Endodermal cell (in vitro differentiated cells): ENCODE results near the gene DENND5B. TPM values are rescaled to one million over a fixed set of nuclear protein-coding genes. Genes with fewer than 3 reads are reported as not detected.
"Not testable (repeated sequence)": the region's sequence is repeated elsewhere in the genome, so short reads cannot be mapped to it uniquely, and the experiment has no call there.

Experiments
- DNase-seq: peaks from one replicate; pipeline ENCODE4 v3.0.0-alpha.2; 2017
- H3K27ac ChIP-seq: 2 replicates; pipeline ENCODE4 v1.5.1; 2013; ENCODE audit warnings: mild to moderate bottlenecking, low read depth, low read length, moderate library complexity
- H3K27me3 ChIP-seq: 2 replicates; pipeline ENCODE4 v1.6.1; 2013; ENCODE audit warnings: mild to moderate bottlenecking, low read length, moderate library complexity; ENCODE audit not compliant: insufficient read depth, control insufficient read depth, poor library complexity, severe bottlenecking
- H3K36me3 ChIP-seq: 2 replicates; pipeline ENCODE4 v1.7.0; 2013; ENCODE audit warnings: mild to moderate bottlenecking, low read length, moderate library complexity; ENCODE audit not compliant: control insufficient read depth, insufficient read depth
- H3K4me1 ChIP-seq: one replicate; pipeline ENCODE4 v1.7.0; 2013; ENCODE audit warnings: low read length; ENCODE audit not compliant: control insufficient read depth, insufficient read depth
- H3K4me3 ChIP-seq: 2 replicates; pipeline ENCODE4 v1.5.1; 2013; ENCODE audit warnings: mild to moderate bottlenecking, low read length, moderate library complexity
- H3K9ac ChIP-seq: 2 replicates; pipeline ENCODE4 v1.6.1; 2013; ENCODE audit warnings: mild to moderate bottlenecking, low read length, moderate library complexity; ENCODE audit not compliant: poor library complexity, severe bottlenecking; ENCODE audit errors: extremely low read depth
- H3K9me3 ChIP-seq: 2 replicates; pipeline ENCODE4 v1.6.1; 2013; ENCODE audit warnings: mild to moderate bottlenecking, low read length, moderate library complexity; ENCODE audit not compliant: control insufficient read depth
- H3K27ac Mint-ChIP-seq: 2 replicates; pipeline ENCODE4 v1.8.0; 2020; ENCODE audit warnings: mixed read lengths
- H3K27me3 Mint-ChIP-seq: 2 replicates; pipeline ENCODE4 v1.8.0; 2021; ENCODE audit warnings: mild to moderate bottlenecking, mixed read lengths; ENCODE audit not compliant: insufficient read depth
- H3K36me3 Mint-ChIP-seq: 2 replicates; pipeline ENCODE4 v1.8.0; 2020; ENCODE audit warnings: low read depth, mixed read lengths
- H3K4me1 Mint-ChIP-seq: 2 replicates; pipeline ENCODE4 v1.8.0; 2020; ENCODE audit warnings: mixed read lengths
- H3K4me3 Mint-ChIP-seq: 2 replicates; pipeline ENCODE4 v1.8.0; 2020; ENCODE audit warnings: mild to moderate bottlenecking, moderate library complexity, mixed read lengths
- H3K9me3 Mint-ChIP-seq: 2 replicates; pipeline ENCODE4 v1.8.0; 2020; ENCODE audit warnings: mild to moderate bottlenecking, mixed read lengths
- WGBS, 2 experiments: methylation state at CpG; one replicate each; pipeline versions ENCODE4 v1.1.5 to v1.1.7; 2013; ENCODE audit warnings: missing lambda C conversion rate in 2 of 2, mixed read lengths in 1 of 2; ENCODE audit not compliant: insufficient coverage in 1 of 2, insufficient read length in 1 of 2; 5-methylcytosine and 5-hydroxymethylcytosine counted together
- total RNA-seq, 2 donors: library from RNA; stranded (reverse); fragmentation: NEBNext Ultra II Directional in 1 of 2; extraction: Animal tissue kit (Norgen Biotek cat#: 25700) in 1 of 2; gene quantifications; 2 replicates in 1 of 2; 3 replicates in 1 of 2; pipeline ENCODE4 v1.2.1, GENCODE V29; 2021
- TF ChIP-seq, protein P1 (sequence below): fragments of 200-600 bp; sonication (generic); conservative IDR thresholded peaks from 2 replicates; pipeline ENCODE4 v1.5.0; 2021; ENCODE audit warnings: antibody characterized with exemption, mild to moderate bottlenecking

DENND5B gene
- total RNA-seq, 2 donors from 2014 or later: 24.5 to 34.2 TPM

DNA sequence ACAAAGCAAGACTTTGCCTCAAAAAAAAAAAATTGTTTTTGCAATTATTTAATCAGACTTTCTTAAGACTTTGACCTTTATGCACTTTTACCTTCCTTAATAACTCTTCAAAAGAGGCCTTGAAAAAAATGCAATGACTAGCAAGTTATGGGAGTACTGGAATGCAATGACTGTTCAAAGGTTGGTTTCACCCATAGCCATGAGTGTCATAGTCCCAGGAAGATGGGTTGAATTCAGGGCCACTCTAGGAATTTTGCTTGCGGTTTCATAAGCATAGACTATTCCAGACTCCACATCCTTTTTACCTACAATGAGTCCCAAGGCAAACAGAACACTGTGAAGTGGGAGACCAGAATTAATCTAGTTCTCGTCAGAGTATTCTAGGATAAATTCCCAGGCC lies 29.4 kb upstream of the DENND5B start:
- no peak overlapping the region for H3K27ac ChIP-seq
- WGBS, 2 experiments: 84% methylated on average over 2 of the region's 2 CpGs; no CpG with 5 or more reads in 1 of the 2 experiments
- TF ChIP-seq, protein P1, sequence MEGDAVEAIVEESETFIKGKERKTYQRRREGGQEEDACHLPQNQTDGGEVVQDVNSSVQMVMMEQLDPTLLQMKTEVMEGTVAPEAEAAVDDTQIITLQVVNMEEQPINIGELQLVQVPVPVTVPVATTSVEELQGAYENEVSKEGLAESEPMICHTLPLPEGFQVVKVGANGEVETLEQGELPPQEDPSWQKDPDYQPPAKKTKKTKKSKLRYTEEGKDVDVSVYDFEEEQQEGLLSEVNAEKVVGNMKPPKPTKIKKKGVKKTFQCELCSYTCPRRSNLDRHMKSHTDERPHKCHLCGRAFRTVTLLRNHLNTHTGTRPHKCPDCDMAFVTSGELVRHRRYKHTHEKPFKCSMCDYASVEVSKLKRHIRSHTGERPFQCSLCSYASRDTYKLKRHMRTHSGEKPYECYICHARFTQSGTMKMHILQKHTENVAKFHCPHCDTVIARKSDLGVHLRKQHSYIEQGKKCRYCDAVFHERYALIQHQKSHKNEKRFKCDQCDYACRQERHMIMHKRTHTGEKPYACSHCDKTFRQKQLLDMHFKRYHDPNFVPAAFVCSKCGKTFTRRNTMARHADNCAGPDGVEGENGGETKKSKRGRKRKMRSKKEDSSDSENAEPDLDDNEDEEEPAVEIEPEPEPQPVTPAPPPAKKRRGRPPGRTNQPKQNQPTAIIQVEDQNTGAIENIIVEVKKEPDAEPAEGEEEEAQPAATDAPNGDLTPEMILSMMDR: no peak

GRCh38 chr12:31618228-31619025 lies 27.5 kb upstream of the DENND5B start:
- no peak overlapping the region for H3K4me3 Mint-ChIP-seq
- H3K4me1 Mint-ChIP-seq: peaks cover 11% of the 10 kb centered on the region
- peak overlapping the region; percentile 12 for H3K27ac Mint-ChIP-seq
- DNase-seq: no peak
- Histone ChIP-seq H3K36me3 (no peaks in the 10 kb centered on the region), H3K27me3 (no peaks in the 10 kb centered on the region), H3K4me3 (no peak overlapping the region), H3K9me3 (no peaks in the 10 kb centered on the region), H3K27ac (no peak overlapping the region), H3K4me1 (peaks cover 3% of the 10 kb centered on the region), H3K9ac (no peak overlapping the region)
- no peaks in the 10 kb centered on the region for H3K27me3 Mint-ChIP-seq
- H3K9me3 Mint-ChIP-seq: no peaks in the 10 kb centered on the region
- WGBS, 2 experiments: 91 to 100% methylated on average over 2 to 3 of the region's 3 CpGs
- no peaks in the 10 kb centered on the region for H3K36me3 Mint-ChIP-seq
- TF ChIP-seq, protein P1: no peak

More for the DNA sequence above, 29.4 kb upstream of the DENND5B start:
- H3K9me3 ChIP-seq: no peaks in the 10 kb centered on the region
- Mint-ChIP-seq H3K9me3 (no peaks in the 10 kb centered on the region), H3K36me3 (no peaks in the 10 kb centered on the region), H3K27me3 (no peaks in the 10 kb centered on the region), H3K27ac (no peak overlapping the region), H3K4me1 (peaks cover 11% of the 10 kb centered on the region), H3K4me3 (no peak overlapping the region)
- no peaks in the 10 kb centered on the region for H3K27me3 ChIP-seq
- DNase-seq: no peak
- no peaks in the 10 kb centered on the region for H3K36me3 ChIP-seq
- H3K9ac ChIP-seq: no peak overlapping the region
- H3K4me3 ChIP-seq: no peak overlapping the region
- H3K4me1 ChIP-seq: peaks cover 3% of the 10 kb centered on the region

DNA sequence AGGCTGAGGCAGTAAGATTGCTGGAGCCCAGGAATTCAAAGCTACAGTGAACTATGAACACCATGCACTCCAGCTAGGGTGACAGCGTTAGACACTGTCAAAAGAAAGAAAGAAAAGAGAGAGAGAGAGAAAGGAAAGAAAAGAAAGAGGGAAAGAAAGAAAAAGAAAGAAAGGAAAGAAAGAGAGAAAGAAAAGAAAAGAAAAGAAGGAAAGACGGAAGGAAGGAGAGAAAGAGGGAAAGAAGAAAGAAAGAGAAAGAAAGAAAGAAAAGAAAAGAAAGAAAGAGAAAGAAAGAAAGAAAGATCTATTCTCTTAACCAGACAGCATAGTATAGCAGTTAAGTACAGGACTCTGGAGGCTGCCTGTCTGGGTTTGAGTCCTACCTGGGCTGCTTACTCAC lies 21.9 kb upstream of the DENND5B start:
- Histone ChIP-seq H3K36me3 (no peaks in the 10 kb centered on the region), H3K27ac (no peak overlapping the region), H3K4me1 (no peaks in the 10 kb centered on the region), H3K9me3 (peaks cover 18% of the 10 kb centered on the region), H3K9ac (no peak overlapping the region), H3K27me3 (no peaks in the 10 kb centered on the region), H3K4me3 (no peak overlapping the region)
- WGBS, 2 experiments: 90 to 92% methylated on average over 2 of the region's 2 CpGs
- Mint-ChIP-seq H3K27ac (no peak overlapping the region), H3K9me3 (peaks cover 18% of the 10 kb centered on the region), H3K36me3 (no peaks in the 10 kb centered on the region), H3K4me1 (no peaks in the 10 kb centered on the region), H3K4me3 (no peak overlapping the region), H3K27me3 (peaks cover 3% of the 10 kb centered on the region)
- TF ChIP-seq, protein P1: no peak
- no peak for DNase-seq

DNA sequence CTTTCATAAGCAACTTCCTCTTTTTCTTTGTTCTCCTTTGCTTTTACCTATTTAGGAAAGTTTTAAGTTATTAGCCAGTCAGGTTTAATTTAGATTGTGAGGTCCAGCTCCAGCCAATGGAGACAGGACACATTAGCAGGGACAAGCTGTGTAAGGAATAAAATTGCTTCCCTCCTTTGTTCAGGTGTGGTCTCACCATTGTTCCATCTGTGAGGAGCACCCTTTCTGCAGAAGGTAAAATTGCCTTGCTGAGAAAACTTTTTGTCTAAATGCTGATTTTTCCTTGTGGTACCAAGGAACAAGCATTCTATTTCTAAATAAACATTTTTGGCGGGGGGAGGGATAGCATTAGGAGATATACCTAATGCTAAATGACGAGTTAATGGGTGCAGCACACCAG lies 17.4 kb upstream of the DENND5B start:
- H3K27ac ChIP-seq, H3K27me3 Mint-ChIP-seq, DNase-seq, H3K36me3 Mint-ChIP-seq, H3K27ac Mint-ChIP-seq, H3K36me3 ChIP-seq, H3K4me3 ChIP-seq, H3K27me3 ChIP-seq, H3K4me1 ChIP-seq, H3K4me3 Mint-ChIP-seq, H3K9ac ChIP-seq: not testable (repeated sequence)
- Mint-ChIP-seq H3K4me1 (peaks cover 13% of the 10 kb centered on the region), H3K9me3 (peaks cover 26% of the 10 kb centered on the region)
- WGBS, 2 experiments: no CpG with 5 or more reads among the region's 2 CpGs
- H3K9me3 ChIP-seq: peaks cover 25% of the 10 kb centered on the region
